ENCODE results near the gene CCNO. TPM values are rescaled to one million over a fixed set of nuclear protein-coding genes. Genes with fewer than 3 reads are reported as not detected.

Gene CCNO
- total and polyA plus RNA-seq, 2 donors (not counting 3 experiments of a cell fraction or from before 2014, with no cell fraction given) = 0.37 to 0.58 TPM

DNA sequence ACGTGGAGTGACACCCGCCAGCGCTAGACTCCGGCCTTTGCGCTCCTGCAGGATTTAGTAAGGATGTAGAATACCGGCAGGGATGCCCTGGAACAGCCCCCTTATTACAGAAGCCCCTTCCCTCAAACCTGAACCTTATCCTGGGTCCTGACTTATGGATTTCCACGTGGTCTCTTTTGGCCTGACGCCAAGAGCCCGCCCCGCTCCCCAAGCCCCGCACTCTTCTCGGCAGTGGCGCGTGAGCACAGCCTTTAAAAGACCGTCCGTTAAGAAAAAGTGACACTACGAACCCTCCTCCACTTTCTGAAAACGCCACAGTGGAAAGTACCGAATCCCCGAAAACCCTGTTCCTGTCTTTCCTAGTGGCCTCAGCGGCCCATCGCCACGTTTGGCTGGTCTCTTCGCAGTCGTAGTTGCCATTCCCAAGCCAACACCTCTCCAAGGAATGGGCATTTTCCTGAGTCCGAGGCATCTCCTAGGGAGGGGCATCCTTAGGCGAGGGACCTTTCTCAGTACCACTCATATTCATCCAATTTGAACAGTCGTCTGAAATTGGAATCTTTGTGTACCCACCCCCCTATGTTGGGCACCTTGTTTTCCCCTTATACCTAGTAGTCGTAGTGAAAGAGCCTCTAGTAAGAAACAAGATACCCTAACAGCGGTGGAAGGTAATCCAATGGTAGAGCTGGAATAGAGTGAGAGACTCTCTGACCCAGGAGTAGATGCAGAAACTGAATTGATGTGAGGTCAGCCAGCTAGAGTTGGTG is 5.6 kb downstream of the CCNO start:
- peak overlapping the region; percentile 58 for H2AFZ ChIP-seq (ENCODE audit: low read depth, low read length)

DNA sequence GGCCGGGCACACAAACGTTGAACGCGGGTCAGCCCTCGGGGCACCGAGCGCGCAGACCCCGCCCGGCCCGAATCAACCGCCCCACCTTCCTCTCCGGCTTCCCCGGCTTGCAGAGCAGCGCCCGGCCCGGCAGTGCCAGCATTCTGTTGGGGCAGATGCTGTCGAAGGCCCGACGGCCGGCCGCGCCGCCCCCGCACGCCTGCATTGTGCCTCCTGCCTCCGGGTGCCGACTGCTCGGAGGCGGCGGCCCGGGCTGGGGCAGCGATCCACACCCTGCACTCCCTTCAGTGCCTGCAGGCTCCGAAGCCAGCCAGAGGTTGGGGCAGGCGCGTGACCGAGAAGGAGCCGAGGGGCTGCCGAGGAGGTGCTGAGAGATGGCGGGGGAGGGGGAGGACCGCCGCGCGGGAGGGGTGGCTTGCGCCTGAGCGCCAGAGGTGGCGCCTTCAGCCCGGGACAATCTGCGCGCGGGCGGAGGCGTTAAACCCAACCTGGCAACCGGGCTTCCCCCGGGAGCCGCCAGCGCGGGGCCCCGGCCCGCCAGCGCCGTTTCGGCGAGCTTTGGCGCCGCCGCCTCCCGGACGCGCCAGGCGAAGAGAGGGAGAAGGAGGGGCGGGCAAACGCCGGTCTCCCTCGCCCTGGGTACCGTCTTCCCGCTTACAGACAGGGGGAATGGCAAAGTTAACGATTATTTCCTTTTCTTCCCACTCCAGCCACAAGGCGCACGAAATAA is 6.3 kb downstream of the CCNO start, which contains the start of gene MCIDAS:
Gene MCIDAS, minus strand, starts transcription at position 382 of the 730 bp plus-strand sequence. Its CDS starts 177 bp downstream, at position 205.
- peak; percentile 56 for DNase-seq (ENCODE audit: low read depth, low spot score)
- peak within 1 kb of the TSS; percentile 58 for H2AFZ ChIP-seq (ENCODE audit: low read depth, low read length)
- peak within 1 kb of the TSS in 2 of 3 experiments; percentile 25 to 35 for H3K4me3 ChIP-seq (replicated peaks in 1 of 3; ENCODE audit: insufficient read depth in 1 of 3, low read depth in 1 of 3, low read length in 3 of 3)
- no peak within 1 kb of the TSS for H3K9ac ChIP-seq (replicated peaks; ENCODE audit: extremely low read depth, insufficient read depth, low read length)
- H3K79me2 ChIP-seq (ENCODE audit: control insufficient read depth, insufficient read depth, low read length) = no peaks in the 10 kb centered on the region
- peaks cover 16% of the 10 kb centered on the region for H3K4me1 ChIP-seq (ENCODE audit: control insufficient read depth, extremely low read depth, insufficient read depth, low read length)
- H4K20me1 ChIP-seq (replicated peaks; ENCODE audit: control insufficient read depth, extremely low read depth, insufficient read depth, low read length) = no peaks in the 10 kb centered on the region
- BruUV-seq (replicated peaks) = no TSS peak
- dilution Hi-C loops (cut with MboI; ENCODE audit: extremely low pct_ligation_motif_present, low sequenced_read_pairs) (no loop called here), intact Hi-C loops (cut with micrococcal nuclease) (loop anchor here (5.0 kb wide), 2 partner anchors 465 to 1590 kb away; partner anchors contain the start of gene MAP3K1)
- POLR2A ChIA-PET = no interaction called here
- peak; percentile 72 for FAIRE-seq
- TF ChIP-seq EZH2 (IDR thresholded peaks at IDR 0.05; ENCODE audit: borderline replicate concordance, low read depth, low read length, severe bottlenecking) (peak; percentile 71), POLR2A (IDR thresholded peaks at IDR 0.05; ENCODE audit: low read depth, low read length) (no peak), FOS (IDR thresholded peaks at IDR 0.05; ENCODE audit: borderline replicate concordance, insufficient read depth, low read length) (no peak), MYC (IDR thresholded peaks at IDR 0.05; ENCODE audit: low read depth, low read length) (no peak), POLR2AphosphoS5 (IDR thresholded peaks at IDR 0.05; ENCODE audit: insufficient read depth, low read depth, low read length) (no peak), GATA2 (IDR thresholded peaks at IDR 0.05; ENCODE audit: insufficient read depth, insufficient read length, low read depth, low read length) (no peak)
- TF ChIP-seq, protein P1, sequence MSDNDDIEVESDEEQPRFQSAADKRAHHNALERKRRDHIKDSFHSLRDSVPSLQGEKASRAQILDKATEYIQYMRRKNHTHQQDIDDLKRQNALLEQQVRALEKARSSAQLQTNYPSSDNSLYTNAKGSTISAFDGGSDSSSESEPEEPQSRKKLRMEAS (IDR thresholded peaks at IDR 0.05; ENCODE audit: insufficient read depth, insufficient read length) = no peak
- TF ChIP-seq, protein P2, sequence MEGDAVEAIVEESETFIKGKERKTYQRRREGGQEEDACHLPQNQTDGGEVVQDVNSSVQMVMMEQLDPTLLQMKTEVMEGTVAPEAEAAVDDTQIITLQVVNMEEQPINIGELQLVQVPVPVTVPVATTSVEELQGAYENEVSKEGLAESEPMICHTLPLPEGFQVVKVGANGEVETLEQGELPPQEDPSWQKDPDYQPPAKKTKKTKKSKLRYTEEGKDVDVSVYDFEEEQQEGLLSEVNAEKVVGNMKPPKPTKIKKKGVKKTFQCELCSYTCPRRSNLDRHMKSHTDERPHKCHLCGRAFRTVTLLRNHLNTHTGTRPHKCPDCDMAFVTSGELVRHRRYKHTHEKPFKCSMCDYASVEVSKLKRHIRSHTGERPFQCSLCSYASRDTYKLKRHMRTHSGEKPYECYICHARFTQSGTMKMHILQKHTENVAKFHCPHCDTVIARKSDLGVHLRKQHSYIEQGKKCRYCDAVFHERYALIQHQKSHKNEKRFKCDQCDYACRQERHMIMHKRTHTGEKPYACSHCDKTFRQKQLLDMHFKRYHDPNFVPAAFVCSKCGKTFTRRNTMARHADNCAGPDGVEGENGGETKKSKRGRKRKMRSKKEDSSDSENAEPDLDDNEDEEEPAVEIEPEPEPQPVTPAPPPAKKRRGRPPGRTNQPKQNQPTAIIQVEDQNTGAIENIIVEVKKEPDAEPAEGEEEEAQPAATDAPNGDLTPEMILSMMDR (IDR thresholded peaks at IDR 0.05; ENCODE audit: extremely low read depth in 1 of 2, insufficient read depth in 1 of 2, low read depth in 1 of 2, low read length in 2 of 2) = peak in 1 of 2 donors; percentile 37
- H3K27me3 ChIP-seq (ENCODE audit: control insufficient read depth in 2 of 2, insufficient read depth in 2 of 2, low read length in 2 of 2) = peaks cover 86 to 96% of the 10 kb centered on the region in 2 experiments
- CTCF ChIA-PET = interaction anchor here (1.0 to 1.8 kb wide), 2 partner anchors 10 to 11 kb away, joined by 3 to 7 read pairs; no protein-coding TSS in a partner anchor
- no peaks in the 10 kb centered on the region for H3K36me3 ChIP-seq (ENCODE audit: control insufficient read depth in 2 of 2, extremely low read depth in 1 of 2, insufficient read depth in 2 of 2, low read length in 2 of 2)
- H3K27ac ChIP-seq (ENCODE audit: insufficient read depth, low read depth, low read length) = no peak within 1 kb of the TSS
- H3K4me2 ChIP-seq (ENCODE audit: insufficient read depth, low read length) = peak within 1 kb of the TSS; percentile 57
- H3K9me1 ChIP-seq (replicated peaks; ENCODE audit: control insufficient read depth, extremely low read depth, insufficient read depth, low read length) = no peaks in the 10 kb centered on the region
- no peaks in the 10 kb centered on the region for H3K9me3 ChIP-seq (replicated peaks; ENCODE audit: control insufficient read depth, insufficient read depth, low read length)

More for the DNA sequence above, 5.6 kb downstream of the CCNO start:
- peaks cover 24% of the 10 kb centered on the region for H3K4me1 ChIP-seq (ENCODE audit: control insufficient read depth, extremely low read depth, insufficient read depth, low read length)
- no peaks in the 10 kb centered on the region for H3K9me3 ChIP-seq (replicated peaks; ENCODE audit: control insufficient read depth, insufficient read depth, low read length)
- TF ChIP-seq EZH2 (IDR thresholded peaks at IDR 0.05; ENCODE audit: borderline replicate concordance, low read depth, low read length, severe bottlenecking) (peak; percentile 59), POLR2A (IDR thresholded peaks at IDR 0.05; ENCODE audit: low read depth, low read length) (no peak)
- dilution Hi-C loops (cut with MboI; ENCODE audit: extremely low pct_ligation_motif_present, low sequenced_read_pairs) (no loop called here), intact Hi-C loops (cut with micrococcal nuclease) (loop anchor here (5.0 kb wide), 2 partner anchors 464 to 1589 kb away; partner anchors contain the start of gene MAP3K1)
- FAIRE-seq (peak; percentile 24), DNase-seq (ENCODE audit: low read depth, low spot score) (no peak)
- H3K27me3 ChIP-seq (ENCODE audit: control insufficient read depth in 2 of 2, insufficient read depth in 2 of 2, low read length in 2 of 2) = peaks cover 85 to 96% of the 10 kb centered on the region in 2 experiments
- no peak overlapping the region for H3K27ac ChIP-seq (ENCODE audit: insufficient read depth, low read depth, low read length)
- CTCF ChIA-PET = interaction anchor here (1.0 to 1.3 kb wide), 2 partner anchors 11 to 55 kb away, joined by 3 read pairs; partner anchors contain the start of gene CDC20B
- H4K20me1 ChIP-seq (replicated peaks; ENCODE audit: control insufficient read depth, extremely low read depth, insufficient read depth, low read length) = no peaks in the 10 kb centered on the region
- POLR2A ChIA-PET = no interaction called here
- H3K4me3 ChIP-seq (replicated peaks in 1 of 3; ENCODE audit: insufficient read depth in 1 of 3, low read depth in 1 of 3, low read length in 3 of 3) = peak overlapping the region in 2 of 3 experiments; percentile 25 to 35
- H3K36me3 ChIP-seq (ENCODE audit: control insufficient read depth in 2 of 2, extremely low read depth in 1 of 2, insufficient read depth in 2 of 2, low read length in 2 of 2) = no peaks in the 10 kb centered on the region
- H3K9me1 ChIP-seq (replicated peaks; ENCODE audit: control insufficient read depth, extremely low read depth, insufficient read depth, low read length) = no peaks in the 10 kb centered on the region
- H3K9ac ChIP-seq (replicated peaks; ENCODE audit: extremely low read depth, insufficient read depth, low read length) = no peak overlapping the region
- no peaks in the 10 kb centered on the region for H3K79me2 ChIP-seq (ENCODE audit: control insufficient read depth, insufficient read depth, low read length)
- BruUV-seq (replicated peaks) = no TSS peak
- peak overlapping the region; percentile 57 for H3K4me2 ChIP-seq (ENCODE audit: insufficient read depth, low read length)

Measured in endothelial cell of umbilical vein (primary cell).